Thyroid gland (tissue), 4 donors: ENCODE data around the gene SLC4A3.

Experiments
- CTCF ChIP-seq, 6 experiments: fragments of 200-600 bp in 3 of 6; fragments of 450-650 bp in 3 of 6; sonication (generic) in 3 of 6; IDR thresholded peaks; one replicate each; pipeline ENCODE4 v1.5.1; 2016 to 2019; ENCODE audit warnings: antibody characterized with exemption in 6 of 6, mild to moderate bottlenecking in 2 of 6, inconsistent platforms in 1 of 6, moderate library complexity in 1 of 6
- POLR2A ChIP-seq, 2 donors: fragments of 450-650 bp; IDR thresholded peaks; one replicate each; pipeline ENCODE4 v1.6.1; 2017; ENCODE audit warnings: antibody characterized with exemption in 2 of 2, mild to moderate bottlenecking in 2 of 2, moderate library complexity in 1 of 2

- TF ChIP-seq POLR2A (IDR thresholded peaks at IDR 0.05) (no peak), CTCF (IDR thresholded peaks at IDR 0.05) (no peak)
These were observed 4.0 kb downstream of the SLC4A3 start for GRCh38 chr2:219631406-219631891.
